C4-2B (cell line): ENCODE results near the gene METTL25B.

ENCODE experiments used
- H3K27ac ChIP-seq: fragments of 450-650 bp; 2 replicates; pipeline ENCODE4 v1.5.1; 2017
- ZFX ChIP-seq: fragments of 450-650 bp; IDR thresholded peaks from 2 replicates; pipeline ENCODE4 v1.6.1; 2017
- TF ChIP-seq, protein P1 (sequence below): fragments of 450-650 bp; conservative IDR thresholded peaks from 2 replicates; pipeline ENCODE4 v1.5.1; 2017; ENCODE audit warnings: mild to moderate bottlenecking

Gene METTL25B

DNA sequence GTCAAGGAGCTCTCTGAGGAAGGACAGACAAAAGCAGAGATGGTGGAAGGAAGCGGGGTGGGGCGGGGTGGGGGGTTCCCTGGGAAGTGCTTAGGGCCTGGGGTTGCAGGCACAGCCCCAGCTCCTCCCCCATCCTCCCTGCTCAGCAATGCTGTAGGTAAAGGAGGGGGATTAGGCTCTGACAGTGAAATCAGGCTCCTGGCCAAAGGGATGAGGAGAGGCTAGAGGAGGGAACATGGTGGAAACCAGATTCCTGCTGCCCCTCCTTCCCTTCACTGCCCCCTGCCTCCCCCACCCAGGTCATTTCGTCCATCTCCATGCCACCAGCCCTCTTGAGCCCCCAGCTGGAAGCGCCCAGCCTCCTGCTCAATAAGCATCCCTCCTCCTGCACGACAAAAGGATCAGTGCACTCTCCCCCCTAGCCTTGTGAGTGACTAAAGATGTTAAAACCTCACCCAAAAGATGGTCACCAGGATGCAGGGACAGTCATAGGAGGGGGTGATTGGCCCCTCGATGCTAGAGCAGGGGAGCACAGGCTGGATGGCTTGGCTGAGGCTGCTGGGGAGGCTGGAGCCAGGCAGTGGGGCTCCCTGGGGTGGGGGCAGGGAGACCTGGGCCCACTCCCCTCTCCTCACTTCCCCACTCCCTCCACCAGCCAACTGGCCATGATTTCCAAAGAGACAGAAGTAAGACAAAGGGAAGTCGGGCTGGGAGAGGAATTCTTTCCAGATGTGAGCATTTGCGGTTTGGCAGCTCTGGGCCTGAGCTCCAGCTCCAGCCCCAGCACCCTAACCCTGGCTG lies 20.7 kb upstream of the METTL25B start:
- no peak for TF ChIP-seq ZFX
- TF ChIP-seq, protein P1, sequence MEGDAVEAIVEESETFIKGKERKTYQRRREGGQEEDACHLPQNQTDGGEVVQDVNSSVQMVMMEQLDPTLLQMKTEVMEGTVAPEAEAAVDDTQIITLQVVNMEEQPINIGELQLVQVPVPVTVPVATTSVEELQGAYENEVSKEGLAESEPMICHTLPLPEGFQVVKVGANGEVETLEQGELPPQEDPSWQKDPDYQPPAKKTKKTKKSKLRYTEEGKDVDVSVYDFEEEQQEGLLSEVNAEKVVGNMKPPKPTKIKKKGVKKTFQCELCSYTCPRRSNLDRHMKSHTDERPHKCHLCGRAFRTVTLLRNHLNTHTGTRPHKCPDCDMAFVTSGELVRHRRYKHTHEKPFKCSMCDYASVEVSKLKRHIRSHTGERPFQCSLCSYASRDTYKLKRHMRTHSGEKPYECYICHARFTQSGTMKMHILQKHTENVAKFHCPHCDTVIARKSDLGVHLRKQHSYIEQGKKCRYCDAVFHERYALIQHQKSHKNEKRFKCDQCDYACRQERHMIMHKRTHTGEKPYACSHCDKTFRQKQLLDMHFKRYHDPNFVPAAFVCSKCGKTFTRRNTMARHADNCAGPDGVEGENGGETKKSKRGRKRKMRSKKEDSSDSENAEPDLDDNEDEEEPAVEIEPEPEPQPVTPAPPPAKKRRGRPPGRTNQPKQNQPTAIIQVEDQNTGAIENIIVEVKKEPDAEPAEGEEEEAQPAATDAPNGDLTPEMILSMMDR = no peak
- no peak overlapping the region for H3K27ac ChIP-seq

DNA sequence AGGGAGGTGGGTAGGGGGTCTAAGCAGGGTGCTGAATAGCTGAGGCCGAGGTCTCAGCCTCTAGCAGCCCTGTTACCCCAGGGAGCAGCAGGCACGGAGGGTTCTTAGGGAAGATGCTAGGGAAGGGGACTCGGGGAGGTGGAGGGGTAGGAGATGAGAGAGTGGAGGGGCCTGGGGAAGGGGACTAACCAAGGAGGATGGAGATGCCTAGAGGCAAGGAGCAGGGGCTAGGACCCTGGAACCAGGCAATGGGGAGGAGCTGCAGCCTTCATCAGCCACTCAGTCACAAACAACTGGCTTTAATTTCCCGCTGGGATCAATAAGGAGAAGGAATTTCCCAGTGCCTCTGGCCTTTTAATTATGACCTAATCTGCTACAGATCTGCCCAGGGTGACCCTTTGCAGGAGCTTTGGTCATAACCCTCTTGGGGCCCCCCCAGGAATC lies 20.0 kb upstream of the METTL25B start:
- TF ChIP-seq, protein P1 = no peak
- TF ChIP-seq ZFX = no peak
- no peak overlapping the region for H3K27ac ChIP-seq

DNA sequence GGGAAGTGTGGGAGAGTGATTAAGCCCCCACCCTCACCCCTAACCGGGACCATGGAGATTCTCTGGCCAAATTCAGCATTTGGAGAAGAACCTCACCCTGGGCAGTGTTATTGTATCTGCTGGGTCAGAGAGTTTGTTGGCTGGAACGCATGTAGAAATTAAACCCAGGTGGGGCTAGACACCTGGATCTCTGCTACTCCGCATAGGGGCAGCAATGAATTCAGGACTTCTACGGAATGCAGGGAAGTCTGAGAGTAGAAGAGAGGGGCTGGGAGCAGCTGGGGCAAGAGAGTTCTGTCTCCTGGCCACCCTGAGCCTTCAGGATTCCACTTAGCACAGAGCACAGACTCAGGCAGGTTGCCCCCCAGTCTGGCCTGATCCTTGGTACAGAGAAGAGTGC lies 19.2 kb upstream of the METTL25B start:
- no peak for TF ChIP-seq ZFX
- TF ChIP-seq, protein P1 = no peak
- H3K27ac ChIP-seq = no peak overlapping the region

DNA sequence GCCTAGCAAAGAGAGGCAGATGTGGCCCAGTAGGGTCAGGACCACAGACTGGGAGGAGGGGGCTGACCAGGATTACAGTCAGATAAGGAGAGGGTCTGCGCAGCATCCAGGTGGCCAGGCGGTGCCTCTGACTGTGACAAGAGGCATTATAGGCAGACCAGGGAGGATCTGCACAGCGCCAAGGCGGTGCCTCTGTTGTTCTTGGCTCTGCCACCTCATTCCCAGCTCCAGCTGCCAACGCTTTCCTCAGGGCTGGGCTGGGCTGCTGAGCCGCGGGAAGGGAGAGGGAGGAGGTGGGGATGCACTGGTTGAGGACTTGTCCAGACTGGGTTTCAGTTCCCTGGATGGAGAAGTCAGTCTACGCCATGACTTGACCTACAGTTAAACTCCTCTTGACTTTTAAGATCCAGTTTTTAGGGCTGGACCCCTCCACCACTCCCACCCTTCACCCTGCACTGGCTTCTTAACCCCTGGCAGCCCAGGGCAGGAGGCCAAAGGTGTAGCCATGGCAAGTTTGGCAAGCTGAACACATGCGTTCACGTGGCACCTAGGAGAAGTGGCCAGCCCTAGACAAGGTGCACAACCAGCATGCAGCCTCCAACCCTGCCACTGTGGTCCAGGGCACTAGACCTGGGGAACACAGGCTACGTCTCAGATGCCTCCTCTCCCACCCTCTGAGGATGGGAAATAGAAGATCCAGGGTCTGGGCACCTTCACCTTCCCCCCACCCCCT lies 18.3 kb upstream of the METTL25B start:
- TF ChIP-seq, protein P1 = no peak
- no peak for TF ChIP-seq ZFX
- peak overlapping the region; percentile 12; the same call in 1 of the 2 replicates for H3K27ac ChIP-seq

DNA sequence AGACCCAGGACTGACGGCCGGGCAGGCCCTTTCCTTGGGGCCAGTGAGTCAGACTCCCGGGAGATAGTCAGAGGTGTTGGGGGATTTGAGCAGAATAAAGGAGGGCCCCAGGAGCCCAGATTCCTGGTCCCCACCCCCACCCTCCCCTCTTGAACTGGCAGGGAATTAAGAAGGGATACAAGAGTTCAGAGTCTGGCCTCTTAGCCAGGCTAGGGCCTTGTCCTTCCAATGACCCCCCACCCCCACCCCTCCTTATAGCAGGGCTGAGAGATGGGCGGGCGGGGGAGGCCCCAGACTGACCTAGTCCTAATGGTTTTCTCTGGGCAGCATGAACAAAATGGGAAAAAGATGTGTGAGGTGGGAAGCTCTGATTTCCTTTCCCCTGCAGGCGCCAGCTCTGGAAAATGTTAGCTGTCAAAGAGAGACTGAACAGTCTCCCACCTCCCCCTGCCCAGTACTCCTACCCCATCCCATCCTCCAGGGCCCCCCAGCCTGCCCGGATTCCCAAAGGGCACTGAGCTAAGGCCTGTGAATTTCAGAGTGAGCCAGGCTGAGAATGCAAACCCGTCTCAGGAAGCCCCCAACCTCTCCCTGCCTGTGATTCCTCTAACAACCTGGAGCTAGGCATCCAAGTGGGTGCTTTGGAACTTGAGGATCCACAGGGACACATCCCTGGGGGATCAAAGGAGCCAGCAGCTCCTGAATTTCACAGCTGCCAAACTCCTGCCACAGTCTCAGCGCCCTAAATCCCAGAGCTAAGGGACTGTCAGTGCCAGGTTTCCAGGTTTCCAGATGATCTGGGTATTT lies 17.1 kb upstream of the METTL25B start:
- H3K27ac ChIP-seq = no peak overlapping the region
- no peak for TF ChIP-seq ZFX
- TF ChIP-seq, protein P1 = no peak

DNA sequence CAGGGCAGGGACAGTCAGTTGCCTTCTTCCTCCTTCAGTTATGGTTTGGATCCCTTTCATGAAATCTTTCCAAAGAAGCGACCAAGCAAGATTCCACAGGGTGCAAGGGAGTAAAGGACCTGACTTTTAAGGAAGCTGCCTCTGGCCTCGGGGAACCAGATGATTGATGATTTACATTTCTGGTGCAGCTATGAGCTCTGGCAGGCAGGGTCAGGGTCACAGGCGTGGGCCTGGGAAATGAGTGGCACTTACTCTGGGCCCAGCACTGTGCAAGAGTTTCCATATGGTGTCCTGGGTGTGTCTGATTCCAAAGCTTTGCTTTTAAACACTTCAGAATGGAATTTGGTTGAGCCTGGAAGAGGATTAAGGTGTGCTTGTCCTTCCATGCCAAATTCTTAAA lies 15.6 kb upstream of the METTL25B start:
- no peak for TF ChIP-seq ZFX
- TF ChIP-seq, protein P1 = no peak
- H3K27ac ChIP-seq = peak overlapping the region; percentile 4; the same call in 1 of the 2 replicates
